GM12891 (cell line): Measurements from ENCODE around the gene TPBG.
"Not testable (repeated sequence)": the region's sequence is repeated elsewhere in the genome, so short reads cannot be mapped to it uniquely, and the experiment has no call there.

Source experiments
- DNase-seq: peaks from one replicate; pipeline ENCODE4 v3.0.0; 2011; ENCODE audit warnings: low spot score; ENCODE audit not compliant: insufficient read length
- FAIRE-seq: peaks from 2 replicates; lab custom pipeline; 2011; peaks lifted over from hg19 to GRCh38; lab: Jason Lieb, UNC
- PAX5 ChIP-seq: IDR thresholded peaks from 2 replicates; pipeline ENCODE4 v1.6.1; 2011; ENCODE audit warnings: low read length, moderate library complexity, mild to moderate bottlenecking; ENCODE audit not compliant: insufficient read depth, severe bottlenecking
- POLR2A ChIP-seq: IDR thresholded peaks from 2 replicates; pipeline ENCODE4 v1.6.1; 2011; ENCODE audit warnings: low read depth, low read length, control low read depth
- POLR2AphosphoS5 ChIP-seq: IDR thresholded peaks from 2 replicates; pipeline ENCODE4 v1.6.1; 2011; ENCODE audit warnings: low read depth, low read length, control low read depth
- POU2F2 ChIP-seq: IDR thresholded peaks from 2 replicates; pipeline ENCODE4 v1.6.1; 2011; ENCODE audit warnings: low read depth, mild to moderate bottlenecking, control low read depth, low read length, moderate library complexity
- SPI1 ChIP-seq: IDR thresholded peaks from 2 replicates; pipeline ENCODE4 v1.6.1; 2011; ENCODE audit warnings: low read depth, low read length, control low read depth
- TAF1 ChIP-seq: IDR thresholded peaks from 2 replicates; pipeline ENCODE4 v1.6.1; 2011; ENCODE audit warnings: low read depth, low read length, control low read depth

The TPBG gene

GRCh38 chr6:82374516-82374915 is 10.9 kb downstream of the TPBG start:
- TF ChIP-seq SPI1 (no peak), PAX5 (no peak), POLR2A (no peak), TAF1 (no peak)
- no peak for FAIRE-seq
- DNase-seq, result no peak

- TF ChIP-seq TAF1 (no peak), POLR2A (no peak), POLR2AphosphoS5 (no peak), POU2F2 (no peak), PAX5 (no peak), SPI1 (no peak)
- no peak for DNase-seq
- no peak for FAIRE-seq
These were observed 13.0 kb downstream of the TPBG start for GRCh38 chr6:82376636-82377035.

GRCh38 chr6:82380566-82381185 is 17.1 kb downstream of the TPBG start:
- TF ChIP-seq POU2F2 (no peak), POLR2AphosphoS5 (no peak), TAF1 (no peak)
- no peak for FAIRE-seq
- DNase-seq, result no peak

GRCh38 chr6:82381278-82381677 is 17.7 kb downstream of the TPBG start:
- TF ChIP-seq POU2F2 (no peak), TAF1 (no peak), POLR2A (no peak)
- DNase-seq (no peak), FAIRE-seq (no peak)

- DNase-seq (no peak), FAIRE-seq (no peak)
- TF ChIP-seq POLR2A, result no peak
- no peak for TF ChIP-seq PAX5
- no peak for TF ChIP-seq POLR2AphosphoS5
These were observed 21.5 kb downstream of the TPBG start for GRCh38 chr6:82385102-82385501.

- DNase-seq (no peak), FAIRE-seq (no peak)
- TF ChIP-seq POLR2A (no peak), TAF1 (no peak), PAX5 (no peak), POU2F2 (no peak), SPI1 (no peak), POLR2AphosphoS5 (no peak)
These were observed 21.9 kb downstream of the TPBG start for GRCh38 chr6:82385546-82385945.

- TF ChIP-seq PAX5 (no peak), POLR2AphosphoS5 (no peak), POLR2A (no peak), POU2F2 (no peak), SPI1 (no peak)
- FAIRE-seq, result no peak
- no peak for DNase-seq
These were observed 22.3 kb downstream of the TPBG start for GRCh38 chr6:82385961-82386360.

GRCh38 chr6:82394770-82395169 is 31.2 kb downstream of the TPBG start:
- FAIRE-seq, DNase-seq: not testable (repeated sequence)

- TF ChIP-seq PAX5 (no peak), TAF1 (no peak), SPI1 (no peak), POU2F2 (no peak), POLR2AphosphoS5 (no peak), POLR2A (no peak)
- DNase-seq (no peak), FAIRE-seq (no peak)
These were observed 33.5 kb downstream of the TPBG start for GRCh38 chr6:82396964-82397751.

- no peak for FAIRE-seq
- TF ChIP-seq TAF1, result no peak
- DNase-seq, result no peak
These were observed 34.5 kb downstream of the TPBG start for GRCh38 chr6:82397962-82398692.

- FAIRE-seq (no peak), DNase-seq (no peak)
- TF ChIP-seq POLR2AphosphoS5, result no peak
- TF ChIP-seq PAX5, result no peak
- TF ChIP-seq POU2F2, result no peak
- TF ChIP-seq TAF1, result no peak
- no peak for TF ChIP-seq POLR2A
These were observed 45.4 kb downstream of the TPBG start for GRCh38 chr6:82408952-82409431.
